ENCODE data around the gene FBXW4. TPM values are rescaled to one million over a fixed set of nuclear protein-coding genes. Genes with fewer than 3 reads are reported as not detected.
A peak's percentile ranks its signal among the peaks of the same experiment; 100 is the strongest.

Gene FBXW4
- total and polyA plus RNA-seq, 2 of the 8 experiments (the other 6 are each of a cell fraction or from before 2014, with no cell fraction given), result 29.0 to 32.8 TPM

GRCh38 chr10:101572785-101573184, 122.2 kb downstream of the FBXW4 start:
- no peaks in the 10 kb centered on the region for H3K79me1 ChIP-seq (ENCODE audit: low read depth, low read length)
- H2BK5ac ChIP-seq (ENCODE audit: low read depth, low read length), result no peak overlapping the region
- peaks cover 14% of the 10 kb centered on the region for H3K23me2 ChIP-seq (ENCODE audit: low read depth, low read length)
- H3K56ac ChIP-seq (replicated peaks; ENCODE audit: insufficient read length, low read depth, low read length), result no peak overlapping the region
- H4K20me1 ChIP-seq (replicated peaks in 1 of 2; ENCODE audit: control insufficient read depth in 1 of 2, insufficient read depth in 2 of 2, low read length in 2 of 2), result peaks cover 0 to 2% of the 10 kb centered on the region in 2 experiments
- no peak overlapping the region for H3K27ac ChIP-seq (ENCODE audit: low read depth, low read length)
- no peaks in the 10 kb centered on the region for H3K79me2 ChIP-seq (ENCODE audit: control insufficient read depth in 1 of 2, insufficient read depth in 2 of 2, low read length in 2 of 2)
- ChIA-PET POLR2A (ENCODE audit: partially characterized antibody) (interaction anchor here (1.1 to 3.6 kb wide), 4 partner anchors 10 to 285 kb away, joined by 3 to 12 read pairs (median 8); no protein-coding TSS in a partner anchor), CTCF (ENCODE audit: partially characterized antibody) (interaction anchor here (0.5 to 5.9 kb wide), 5 partner anchors 15 to 359 kb away, joined by 3 to 65 read pairs (median 3); no protein-coding TSS in a partner anchor)
- no peak overlapping the region for H3K4me2 ChIP-seq (ENCODE audit: insufficient read depth in 1 of 2, low read depth in 2 of 2, low read length in 2 of 2)
- no peak overlapping the region for H4K5ac ChIP-seq (ENCODE audit: insufficient read length, low read depth, low read length)
- H3K14ac ChIP-seq (ENCODE audit: insufficient read length), result no peak overlapping the region
- H3K27me3 ChIP-seq (replicated peaks in 1 of 4; ENCODE audit: control insufficient read depth in 3 of 4, extremely low read depth in 1 of 4, insufficient read depth in 3 of 4, low read length in 3 of 4), result peaks cover 6 to 53% (median 38%) of the 10 kb centered on the region in 4 experiments
- no peak overlapping the region for H2AK5ac ChIP-seq (ENCODE audit: low read depth, low read length)
- no peak overlapping the region for H4K91ac ChIP-seq (replicated peaks; ENCODE audit: insufficient read length, low read length)
- H3K9me3 ChIP-seq (ENCODE audit: insufficient read depth in 2 of 2, low read depth in 1 of 2, low read length in 1 of 2), result peaks cover 6 to 9% of the 10 kb centered on the region in 2 experiments; a peak in 2 of 4 replicates
- no peak overlapping the region for H2BK120ac ChIP-seq (replicated peaks; ENCODE audit: low read depth, low read length)
- no peak overlapping the region for H3K9ac ChIP-seq (replicated peaks in 1 of 4; ENCODE audit: extremely low read depth in 1 of 4, low read depth in 3 of 4, low read length in 3 of 4)
- WGBS, 2 experiments (ENCODE audit: extremely low coverage in 1 of 2, insufficient coverage in 1 of 2, insufficient read length in 1 of 2, insufficient replicate concordance in 2 of 2, low coverage in 1 of 2, low lambda C conversion rate in 2 of 2, missing lambda C conversion rate in 1 of 2), result 85% methylated on average over 2 of the region's 2 CpGs; no CpG with 5 or more reads in 1 of the 2 experiments
- no peaks in the 10 kb centered on the region for H3K36me3 ChIP-seq (ENCODE audit: control insufficient read depth in 2 of 4, insufficient read depth in 4 of 4, low read length in 3 of 4)
- no peak overlapping the region for H3K23ac ChIP-seq (ENCODE audit: insufficient read length)
- FAIRE-seq, result no peak
- H2BK15ac ChIP-seq (ENCODE audit: low read length), result no peak overlapping the region
- no peak overlapping the region for H2BK12ac ChIP-seq (ENCODE audit: low read depth, low read length)
- H3K4me3 ChIP-seq (ENCODE audit: extremely low read depth in 1 of 4, insufficient read depth in 2 of 4, low read depth in 3 of 4, low read length in 4 of 4), result no peak overlapping the region
- no peak for TF ChIP-seq SIN3A (conservative IDR thresholded peaks at IDR 0.05 in 1 of 2, IDR thresholded peaks at IDR 0.05 in 1 of 2; ENCODE audit: low read depth in 1 of 2, low read length in 2 of 2)
- TF ChIP-seq, protein P1, sequence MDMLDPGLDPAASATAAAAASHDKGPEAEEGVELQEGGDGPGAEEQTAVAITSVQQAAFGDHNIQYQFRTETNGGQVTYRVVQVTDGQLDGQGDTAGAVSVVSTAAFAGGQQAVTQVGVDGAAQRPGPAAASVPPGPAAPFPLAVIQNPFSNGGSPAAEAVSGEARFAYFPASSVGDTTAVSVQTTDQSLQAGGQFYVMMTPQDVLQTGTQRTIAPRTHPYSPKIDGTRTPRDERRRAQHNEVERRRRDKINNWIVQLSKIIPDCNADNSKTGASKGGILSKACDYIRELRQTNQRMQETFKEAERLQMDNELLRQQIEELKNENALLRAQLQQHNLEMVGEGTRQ (IDR thresholded peaks at IDR 0.05; ENCODE audit: low read length), result no peak
- TF ChIP-seq POLR2A (IDR thresholded peaks at IDR 0.05; ENCODE audit: control extremely low read depth in 1 of 2, low read depth in 2 of 2, low read length in 2 of 2), result peak in 1 of 2 experiments; percentile 31; a peak in 1 of 3 replicates
- no peak for TF ChIP-seq BACH1 (IDR thresholded peaks at IDR 0.05; ENCODE audit: low read length)
- no peak overlapping the region for H4K8ac ChIP-seq (ENCODE audit: extremely low read depth, insufficient read depth, low read length)
- no peak overlapping the region for H3K18ac ChIP-seq (ENCODE audit: extremely low read depth, low read length)
- peaks cover 0 to 15% (median 7%) of the 10 kb centered on the region in 4 experiments; a peak in 5 of 7 replicates for H3K4me1 ChIP-seq (replicated peaks in 1 of 4; ENCODE audit: control insufficient read depth in 3 of 4, insufficient read depth in 4 of 4, low read length in 3 of 4)
- H3K4ac ChIP-seq (replicated peaks; ENCODE audit: insufficient read length, low read depth, low read length), result no peak overlapping the region
- DNase-seq (ENCODE audit: low read depth in 1 of 2, low spot score in 2 of 2), result no peak
- H2BK20ac ChIP-seq (ENCODE audit: low read length), result no peak overlapping the region
- no peak overlapping the region for H2AFZ ChIP-seq (ENCODE audit: low read length)

Measured in H1 (cell line).